Right lobe of liver (tissue), 6 donors: ENCODE measurements around the gene WT1. TPM values are rescaled to one million over a fixed set of nuclear protein-coding genes. Genes with fewer than 3 reads are reported as not detected.

Experiments used
- ATAC-seq, 4 donors: fragments of 200-7000 bp; cut with Tn5 transposase; one replicate each; pipeline ENCODE4 v1.9.1; 2020; ENCODE audit warnings: mild to moderate bottlenecking in 4 of 4, moderate library complexity in 4 of 4
- DNase-seq, 3 donors: peaks; one replicate each; pipeline ENCODE4 v3.0.0-alpha.2; 2020
- H3K27ac ChIP-seq, 3 donors: fragments of 200-600 bp; one replicate each; pipeline ENCODE4 v1.8.0; 2022
- H3K27me3 ChIP-seq, 2 donors: fragments of 200-600 bp; one replicate each; pipeline ENCODE4 v1.8.0; 2022
- H3K36me3 ChIP-seq, 4 donors: fragments of 200-600 bp; sonication (generic) in 1 of 4; one replicate each; pipeline versions ENCODE4 v1.5.1 to v1.8.0; 2017 to 2022; ENCODE audit warnings: control low read depth in 1 of 4
- H3K4me1 ChIP-seq, 4 donors: fragments of 200-600 bp; sonication (generic) in 1 of 4; one replicate each; pipeline versions ENCODE4 v1.5.1 to v1.8.0; 2017 to 2022; ENCODE audit warnings: control low read depth in 1 of 4
- H3K4me3 ChIP-seq, 3 donors: fragments of 200-600 bp; one replicate each; pipeline ENCODE4 v1.8.0; 2022
- H3K9me3 ChIP-seq, 4 donors: fragments of 200-600 bp; sonication (generic) in 1 of 4; one replicate each; pipeline versions ENCODE4 v1.5.1 to v1.8.0; 2017 to 2022; ENCODE audit warnings: control low read depth in 1 of 4
- CTCF ChIP-seq, 4 donors: fragments of 200-600 bp in 3 of 4; fragments of 450-650 bp in 1 of 4; IDR thresholded peaks; one replicate each; pipeline versions ENCODE4 v1.5.1 to v1.8.0; 2016 to 2022; ENCODE audit warnings: antibody characterized with exemption in 4 of 4, mild to moderate bottlenecking in 2 of 4
- POLR2A ChIP-seq: fragments of 450-650 bp; IDR thresholded peaks from one replicate; pipeline ENCODE4 v1.6.1; 2017; ENCODE audit warnings: antibody characterized with exemption, mild to moderate bottlenecking
- WGBS: methylation state at CpG from one replicate; pipeline ENCODE4 v1.1.6; 2018; ENCODE audit warnings: low coverage, low lambda C conversion rate; ENCODE audit not compliant: insufficient coverage; ENCODE audit errors: missing lambda C conversion rate; 5-methylcytosine and 5-hydroxymethylcytosine counted together
- intact Hi-C, 2 donors: fragments of 100-400 bp; cut with DNase I; formaldehyde crosslinking; loops; one replicate each; pipeline versions ENCODE4 v1.11.2 to v1.14.1; 2022
- total RNA-seq, 6 experiments: library from RNA; depleted of rRNA in 2 of 6; stranded (reverse); fragments of >200 nt in 2 of 6; fragmentation: NEBNext Ultra II Directional in 3 of 6; extraction: Animal tissue kit (Norgen Biotek cat#: 25700) in 3 of 6; gene quantifications; one replicate each; pipeline versions ENCODE4 v1.1.0 to v1.2.4, GENCODE V29; 2016 to 2023
- donor health status: DM: no; HTN: yes; CAD: no.
- donor health status: DM: no; HTN: no; CAD: no.
- donor health status: DM: no; HTN: no; CAD: no.
- donor health status: DM: no; HTN: yes; CAD: no.
- donor health status: DM: no; HTN: yes; CAD: no.

WT1 gene
- total RNA-seq, 6 experiments from 2014 or later, result 0.07 to 0.99 (median 0.51) TPM; not detected in 3

DNA sequence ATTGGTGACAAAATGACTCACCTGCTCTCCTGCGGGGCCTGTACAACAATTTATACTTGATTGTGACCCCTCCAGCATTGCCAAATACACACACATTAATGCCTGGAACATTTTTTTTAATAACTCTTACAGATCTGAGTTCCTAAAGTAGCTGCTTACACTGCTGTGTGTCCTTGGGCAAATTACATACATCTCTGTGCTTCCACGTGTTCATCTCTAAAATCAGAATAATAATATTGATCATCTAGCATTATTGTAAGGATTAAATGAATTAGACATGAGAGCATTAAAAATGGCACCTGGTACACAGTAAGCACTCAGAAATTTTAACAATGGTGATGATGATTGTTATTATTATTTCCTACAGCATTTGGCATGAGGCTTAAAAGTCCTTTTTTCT lies 21.5 kb upstream of the WT1 start:
- Histone ChIP-seq H3K27ac (no peak overlapping the region), H3K36me3 (no peaks in the 10 kb centered on the region), H3K4me1 (no peaks in the 10 kb centered on the region), H3K27me3 (no peaks in the 10 kb centered on the region), H3K4me3 (no peak overlapping the region), H3K9me3 (no peaks in the 10 kb centered on the region)
- intact Hi-C loops, result no loop called here
- no peak for DNase-seq
- TF ChIP-seq POLR2A, result no peak
- TF ChIP-seq CTCF (IDR thresholded peaks at IDR 0.05), result no peak
- 86% methylated on average over 2 of the region's 2 CpGs for WGBS
- ATAC-seq, result no peak

- Histone ChIP-seq H3K4me1 (no peaks in the 10 kb centered on the region), H3K36me3 (no peaks in the 10 kb centered on the region), H3K9me3 (no peaks in the 10 kb centered on the region), H3K4me3 (no peak overlapping the region), H3K27ac (no peak overlapping the region), H3K27me3 (no peaks in the 10 kb centered on the region)
- WGBS, result 59% methylated on average over 2 of the region's 2 CpGs
- ATAC-seq, result no peak
- DNase-seq, result no peak
- intact Hi-C loops, result no loop called here
- TF ChIP-seq POLR2A (no peak), CTCF (IDR thresholded peaks at IDR 0.05) (no peak)
Measured at GRCh38 chr11:32454993-32455392, 19.7 kb upstream of the WT1 start.

DNA sequence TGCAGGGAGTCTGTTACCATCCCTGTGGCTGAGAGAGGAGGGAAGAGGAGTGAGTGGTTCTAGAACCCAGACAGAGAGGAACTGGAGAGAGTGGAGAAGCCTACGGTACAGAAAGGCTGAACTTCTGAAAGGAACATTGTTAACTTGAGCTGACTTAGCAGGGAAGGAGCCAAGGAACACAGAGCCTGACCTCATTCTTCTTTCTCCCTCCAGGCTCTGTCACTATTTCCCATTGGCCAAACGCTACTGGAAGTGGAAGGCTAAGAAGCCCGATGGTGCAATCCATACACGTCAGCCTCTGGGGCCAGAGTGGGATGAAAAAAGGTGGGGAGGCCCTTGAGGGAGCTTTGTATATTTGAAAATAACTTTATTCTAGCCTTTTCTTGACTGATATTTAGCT lies 16.5 kb upstream of the WT1 start:
- Histone ChIP-seq H3K4me3 (no peak overlapping the region), H3K36me3 (no peaks in the 10 kb centered on the region), H3K4me1 (no peaks in the 10 kb centered on the region), H3K27ac (no peak overlapping the region), H3K27me3 (no peaks in the 10 kb centered on the region), H3K9me3 (no peaks in the 10 kb centered on the region)
- no peak for ATAC-seq
- intact Hi-C loops, result no loop called here
- no peak for DNase-seq
- 67% methylated on average over 4 of the region's 4 CpGs for WGBS
- TF ChIP-seq POLR2A (no peak), CTCF (IDR thresholded peaks at IDR 0.05) (no peak)

DNA sequence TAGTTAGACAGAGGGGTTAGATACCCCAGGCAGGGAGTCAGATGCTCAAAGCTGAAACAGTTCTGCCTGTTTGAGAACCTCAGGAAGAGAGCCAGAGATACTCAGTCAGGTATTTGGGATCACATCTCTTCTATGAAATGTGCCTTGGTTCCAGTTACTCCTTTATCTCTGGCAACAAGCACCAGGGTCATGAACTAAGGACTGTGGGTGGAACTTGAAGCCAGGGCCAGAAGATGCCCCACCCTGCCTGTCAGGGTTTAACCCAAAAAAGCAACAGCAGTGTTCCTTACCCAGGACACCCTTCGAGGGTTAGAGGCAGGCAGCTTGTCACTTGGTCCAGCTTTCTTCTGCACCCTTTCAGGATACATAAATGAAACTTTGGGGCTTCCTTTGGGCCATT lies 15.0 kb upstream of the WT1 start:
- no peaks in the 10 kb centered on the region for H3K36me3 ChIP-seq
- no peak overlapping the region for H3K4me3 ChIP-seq
- no peak for TF ChIP-seq CTCF (IDR thresholded peaks at IDR 0.05)
- TF ChIP-seq POLR2A, result no peak
- no peak overlapping the region for H3K27ac ChIP-seq
- H3K9me3 ChIP-seq, result no peaks in the 10 kb centered on the region
- no peaks in the 10 kb centered on the region for H3K4me1 ChIP-seq
- H3K27me3 ChIP-seq, result no peaks in the 10 kb centered on the region
- WGBS, result 40% methylated on average over 1 of the region's 1 CpG
- no peak for DNase-seq
- no peak for ATAC-seq
- intact Hi-C loops, result no loop called here

DNA sequence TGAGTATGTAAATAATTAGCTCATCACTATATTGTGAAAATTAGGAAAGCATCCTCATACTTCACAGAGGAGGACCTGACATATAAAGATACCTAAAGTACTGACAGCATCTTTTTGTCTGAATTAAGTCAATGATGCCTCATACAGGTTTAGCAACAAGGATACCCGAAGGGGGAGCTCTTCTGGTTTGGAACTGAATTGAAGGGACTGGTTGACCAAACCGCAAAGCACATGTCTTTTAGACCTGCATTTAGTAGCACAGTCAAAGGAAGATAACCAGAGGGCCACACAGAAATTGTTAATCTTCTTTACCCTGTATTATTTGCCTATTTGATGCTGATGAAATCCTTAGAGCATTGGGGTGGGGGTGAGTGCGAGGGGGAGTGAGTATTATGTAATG lies 12.9 kb upstream of the WT1 start:
- 28% methylated on average over 3 of the region's 3 CpGs for WGBS
- intact Hi-C loops, result no loop called here
- DNase-seq (no peak), ATAC-seq (no peak)
- Histone ChIP-seq H3K27me3 (no peaks in the 10 kb centered on the region), H3K4me3 (no peak overlapping the region), H3K27ac (no peak overlapping the region), H3K36me3 (no peaks in the 10 kb centered on the region), H3K4me1 (no peaks in the 10 kb centered on the region), H3K9me3 (no peaks in the 10 kb centered on the region)
- no peak for TF ChIP-seq POLR2A
- TF ChIP-seq CTCF (IDR thresholded peaks at IDR 0.05), result no peak
